GM12892 (cell line): ENCODE data around the gene PPCDC.
"Not testable (repeated sequence)": the region's sequence is repeated elsewhere in the genome, so short reads cannot be mapped to it uniquely, and the experiment has no call there.

ENCODE experiments used
- DNase-seq: peaks from one replicate; pipeline ENCODE4 v3.0.0; 2011; ENCODE audit not compliant: insufficient read length
- FAIRE-seq: peaks from 2 replicates; lab custom pipeline; 2011; peaks lifted over from hg19 to GRCh38; lab: Jason Lieb, UNC
- POLR2A ChIP-seq: IDR thresholded peaks from 2 replicates; pipeline ENCODE4 v1.6.1; 2011; ENCODE audit warnings: low read depth, low read length, control low read depth
- POLR2AphosphoS5 ChIP-seq: IDR thresholded peaks from 2 replicates; pipeline ENCODE4 v1.6.1; 2011; ENCODE audit warnings: low read depth, low read length, control low read depth
- TAF1 ChIP-seq: IDR thresholded peaks from 2 replicates; pipeline ENCODE4 v1.6.1; 2011; ENCODE audit warnings: low read depth, mild to moderate bottlenecking, control low read depth, low read length, borderline replicate concordance

Gene PPCDC

GRCh38 chr15:75063889-75064288 lies 40.5 kb downstream of the PPCDC start:
- TF ChIP-seq TAF1 (no peak), POLR2A (no peak)
- FAIRE-seq (no peak), DNase-seq (no peak)

GRCh38 chr15:75064846-75065245 lies 41.5 kb downstream of the PPCDC start:
- no peak for DNase-seq
- TF ChIP-seq POLR2AphosphoS5 (no peak), POLR2A (no peak), TAF1 (no peak)
- FAIRE-seq, result no peak

- FAIRE-seq (no peak), DNase-seq (no peak)
- TF ChIP-seq POLR2A, result no peak
- no peak for TF ChIP-seq TAF1
- no peak for TF ChIP-seq POLR2AphosphoS5
Observed at GRCh38 chr15:75065467-75065850, 42.1 kb downstream of the PPCDC start.

- DNase-seq, result no peak
- FAIRE-seq, result no peak
- TF ChIP-seq POLR2AphosphoS5, result no peak
- TF ChIP-seq POLR2A, result no peak
- TF ChIP-seq TAF1, result no peak
Observed at GRCh38 chr15:75065851-75066509, 42.6 kb downstream of the PPCDC start.

GRCh38 chr15:75067123-75067830 lies 43.9 kb downstream of the PPCDC start:
- TF ChIP-seq POLR2A (no peak), TAF1 (no peak), POLR2AphosphoS5 (no peak)
- FAIRE-seq (no peak), DNase-seq (no peak)

GRCh38 chr15:75068748-75069147 lies 45.4 kb downstream of the PPCDC start:
- TF ChIP-seq TAF1 (no peak), POLR2A (no peak), POLR2AphosphoS5 (no peak)
- no peak for FAIRE-seq

GRCh38 chr15:75069301-75069925 lies 46.0 kb downstream of the PPCDC start:
- TF ChIP-seq POLR2AphosphoS5 (peak; percentile 81), TAF1 (no peak), POLR2A (peak; percentile 74)
- FAIRE-seq (peak; percentile 97), DNase-seq (peak; percentile 48)

More at GRCh38 chr15:75068748-75069147, 45.4 kb downstream of the PPCDC start:
- no peak for DNase-seq

GRCh38 chr15:75070674-75071073 lies 47.3 kb downstream of the PPCDC start:
- TF ChIP-seq POLR2AphosphoS5 (no peak), TAF1 (no peak), POLR2A (no peak)
- no peak for FAIRE-seq
- no peak for DNase-seq

- FAIRE-seq (no peak), DNase-seq (no peak)
- TF ChIP-seq TAF1 (no peak), POLR2A (no peak), POLR2AphosphoS5 (no peak)
Observed at GRCh38 chr15:75073197-75073596, 49.8 kb downstream of the PPCDC start.

GRCh38 chr15:75076277-75076676 lies 52.9 kb downstream of the PPCDC start:
- no peak for FAIRE-seq
- no peak for DNase-seq
- no peak for TF ChIP-seq TAF1
- TF ChIP-seq POLR2A, result no peak
- no peak for TF ChIP-seq POLR2AphosphoS5

- FAIRE-seq, DNase-seq: not testable (repeated sequence)
Observed at GRCh38 chr15:75077551-75077961, 54.2 kb downstream of the PPCDC start.

GRCh38 chr15:75081150-75081549 lies 57.8 kb downstream of the PPCDC start:
- no peak for FAIRE-seq
- no peak for DNase-seq
- no peak for TF ChIP-seq POLR2A
- TF ChIP-seq POLR2AphosphoS5, result no peak
- TF ChIP-seq TAF1, result no peak
